Loucy (cell line): ENCODE data around the gene TSEN2.

Source experiments
- EZH2phosphoT487 ChIP-seq: fragments of 200-600 bp; IDR thresholded peaks from 2 replicates; pipeline ENCODE4 v1.6.1; 2018; ENCODE audit warnings: antibody characterized with exemption, mild to moderate bottlenecking, moderate library complexity, borderline replicate concordance
- TF ChIP-seq, protein P1 (sequence below): fragments of 200-600 bp; sonication (generic); conservative IDR thresholded peaks from 2 replicates; pipeline ENCODE4 v1.5.1; 2014; ENCODE audit warnings: mild to moderate bottlenecking, antibody characterized with exemption, low read length

DNA sequence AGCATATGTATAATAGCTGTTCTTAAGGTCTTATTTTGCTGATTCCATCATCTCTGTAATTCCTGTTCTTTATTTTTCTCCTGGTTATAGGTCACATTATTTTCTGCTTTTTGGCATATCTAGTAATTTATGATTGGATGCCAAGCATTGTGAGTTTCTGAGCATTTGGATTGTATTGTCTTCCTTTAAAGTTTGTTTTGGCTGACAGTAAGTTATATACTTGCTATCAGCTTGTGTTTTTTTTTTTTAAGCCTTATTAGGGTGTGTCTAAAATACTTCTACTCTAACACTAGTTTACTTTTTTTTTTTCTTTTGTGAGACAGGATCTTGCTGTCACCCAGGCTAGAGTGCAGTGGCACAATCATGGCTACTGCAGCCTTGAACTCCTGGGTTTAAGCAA lies 82.7 kb downstream of the TSEN2 start:
- TF ChIP-seq, protein P1, sequence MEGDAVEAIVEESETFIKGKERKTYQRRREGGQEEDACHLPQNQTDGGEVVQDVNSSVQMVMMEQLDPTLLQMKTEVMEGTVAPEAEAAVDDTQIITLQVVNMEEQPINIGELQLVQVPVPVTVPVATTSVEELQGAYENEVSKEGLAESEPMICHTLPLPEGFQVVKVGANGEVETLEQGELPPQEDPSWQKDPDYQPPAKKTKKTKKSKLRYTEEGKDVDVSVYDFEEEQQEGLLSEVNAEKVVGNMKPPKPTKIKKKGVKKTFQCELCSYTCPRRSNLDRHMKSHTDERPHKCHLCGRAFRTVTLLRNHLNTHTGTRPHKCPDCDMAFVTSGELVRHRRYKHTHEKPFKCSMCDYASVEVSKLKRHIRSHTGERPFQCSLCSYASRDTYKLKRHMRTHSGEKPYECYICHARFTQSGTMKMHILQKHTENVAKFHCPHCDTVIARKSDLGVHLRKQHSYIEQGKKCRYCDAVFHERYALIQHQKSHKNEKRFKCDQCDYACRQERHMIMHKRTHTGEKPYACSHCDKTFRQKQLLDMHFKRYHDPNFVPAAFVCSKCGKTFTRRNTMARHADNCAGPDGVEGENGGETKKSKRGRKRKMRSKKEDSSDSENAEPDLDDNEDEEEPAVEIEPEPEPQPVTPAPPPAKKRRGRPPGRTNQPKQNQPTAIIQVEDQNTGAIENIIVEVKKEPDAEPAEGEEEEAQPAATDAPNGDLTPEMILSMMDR = no peak
- TF ChIP-seq EZH2phosphoT487 = no peak
